Right renal pelvis (tissue), 4 donors: ENCODE results near the gene GUCY1B1. TPM values are rescaled to one million over a fixed set of nuclear protein-coding genes. Genes with fewer than 3 reads are reported as not detected.

Experiments used
- DNase-seq, 4 donors: peaks; one replicate each; pipeline ENCODE4 v3.0.0-alpha.2; 2013; ENCODE audit warnings: low read depth in 4 of 4, low spot score in 3 of 4, missing footprints in 1 of 4
- polyA plus RNA-seq, 4 donors: library from polyadenylated mRNA; unstranded; fragments of 120-200 nt; gene quantifications; one replicate each; pipeline ENCODE4 v1.2.1, GENCODE V29; 2013; ENCODE audit not compliant: insufficient read length in 4 of 4

GUCY1B1 gene
- polyA plus RNA-seq, 4 donors = 65.7 to 84.5 (median 78.4) TPM

DNA sequence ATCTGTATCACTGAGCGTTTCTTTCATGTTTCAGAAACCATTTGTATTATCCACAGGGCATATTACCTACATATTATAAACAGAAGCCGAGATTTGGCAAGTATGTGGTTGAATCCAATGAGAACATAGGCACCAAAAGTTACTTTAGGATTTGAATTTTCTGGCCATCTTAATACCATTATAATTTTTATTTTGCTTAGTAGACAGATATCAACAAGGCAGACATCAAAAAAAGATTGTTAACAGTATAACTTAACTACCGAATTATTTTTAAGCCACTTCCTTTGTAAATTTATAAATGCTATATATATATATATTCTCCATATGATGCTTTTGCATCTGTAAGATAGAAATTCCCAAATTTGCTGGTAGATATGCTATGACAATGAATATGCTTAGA is 2.2 kb downstream of the GUCY1B1 start:
- DNase-seq = no peak

GRCh38 chr4:155761916-155762315 is 3.1 kb downstream of the GUCY1B1 start:
- DNase-seq = no peak

DNA sequence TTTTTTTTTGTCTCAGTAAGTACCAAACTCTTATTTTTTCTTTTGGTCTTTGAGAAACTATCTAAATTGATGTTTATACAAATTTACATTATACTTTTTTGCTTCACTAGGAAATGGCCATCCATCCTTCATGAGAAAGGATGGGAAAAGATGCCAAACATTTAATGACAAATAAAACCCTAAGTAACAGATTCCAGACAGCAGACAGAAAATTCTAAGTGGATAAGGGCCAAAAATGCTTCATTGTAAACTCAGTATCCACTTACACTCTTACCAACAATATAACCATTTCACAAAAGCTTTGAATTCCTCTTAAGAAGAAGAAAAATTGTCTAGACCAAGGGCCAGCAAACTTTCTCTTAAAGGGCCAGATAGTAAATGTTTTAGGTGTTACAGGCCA is 3.5 kb downstream of the GUCY1B1 start:
- DNase-seq = no peak

DNA sequence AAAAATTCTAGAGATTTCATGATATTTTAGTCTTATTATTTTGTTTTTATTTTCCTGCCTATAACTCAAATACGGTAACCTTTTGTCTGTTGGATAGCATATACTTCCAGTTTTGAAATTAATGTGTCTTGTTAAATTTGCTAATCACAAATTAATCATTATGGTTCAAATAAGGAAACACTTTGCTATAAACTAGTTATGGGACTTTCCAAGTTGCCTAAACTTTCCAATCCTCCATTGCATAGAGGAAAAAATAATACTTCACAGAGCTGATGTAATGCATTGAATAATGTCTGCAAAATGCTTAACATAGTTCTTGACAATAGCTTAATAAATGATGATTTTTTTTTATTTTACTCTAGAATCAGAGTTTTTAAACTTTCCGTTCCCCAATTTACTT is 4.7 kb downstream of the GUCY1B1 start:
- DNase-seq = no peak

GRCh38 chr4:155765149-155765548 is 6.3 kb downstream of the GUCY1B1 start:
- DNase-seq = no peak

DNA sequence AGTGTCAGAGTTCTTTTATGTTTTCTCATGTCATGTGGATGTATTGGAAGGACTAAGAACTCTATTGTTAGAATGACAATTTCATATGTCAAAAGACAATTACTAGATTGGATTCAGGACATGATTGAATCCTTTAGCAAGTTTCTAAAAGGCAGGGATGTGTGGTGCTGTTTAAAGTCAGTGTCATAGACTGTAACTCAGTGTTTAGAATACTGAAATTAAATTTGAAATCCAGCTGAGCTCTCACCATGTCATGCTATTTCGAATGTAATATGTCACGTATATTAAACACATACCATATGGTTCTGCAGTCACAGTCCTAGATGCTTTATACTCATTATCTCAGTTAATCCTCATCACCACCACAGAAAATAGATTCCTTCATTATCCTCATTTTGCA is 7.8 kb downstream of the GUCY1B1 start:
- no peak for DNase-seq

- DNase-seq = no peak
Measured at GRCh38 chr4:155768370-155768769, 9.5 kb downstream of the GUCY1B1 start.

- no peak for DNase-seq
Measured at GRCh38 chr4:155769090-155769489, 10.3 kb downstream of the GUCY1B1 start.

DNA sequence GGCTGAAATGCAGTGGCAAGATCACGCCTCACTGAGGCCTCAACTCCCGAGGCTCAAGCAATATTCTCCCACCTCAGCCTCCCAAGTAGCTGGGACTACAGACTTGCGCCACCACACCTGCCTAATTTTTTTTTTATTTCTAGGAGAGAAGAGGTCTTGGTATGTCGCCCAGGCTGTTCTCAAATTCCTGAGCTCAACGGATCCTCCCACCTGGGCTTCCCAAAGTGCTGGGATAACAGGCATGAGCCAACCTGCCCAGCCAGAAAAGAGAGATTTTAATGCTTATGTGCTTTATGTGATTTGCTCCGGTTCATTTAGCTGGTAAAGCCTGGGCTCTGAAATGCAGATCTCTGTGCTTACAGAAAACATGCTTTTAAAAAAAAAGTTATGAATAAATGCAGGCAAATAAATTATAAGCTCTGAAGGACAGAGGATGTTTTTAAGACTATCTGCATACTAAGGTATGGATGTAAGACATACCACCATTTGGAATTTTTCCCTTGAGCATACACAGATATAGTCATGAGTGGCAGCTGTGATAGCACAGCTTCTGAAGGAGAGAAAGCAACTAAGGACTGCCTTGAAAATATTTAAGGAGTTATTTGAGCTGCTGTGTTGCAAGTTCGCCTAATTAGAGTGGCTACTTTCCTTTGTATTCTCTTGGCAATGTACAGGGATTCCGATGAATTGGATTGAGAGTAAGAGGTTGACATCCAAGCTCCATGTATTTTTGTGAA is 13.8 kb downstream of the GUCY1B1 start:
- DNase-seq = no peak

GRCh38 chr4:155773196-155773800 is 14.5 kb downstream of the GUCY1B1 start:
- no peak for DNase-seq

GRCh38 chr4:155774033-155774432 is 15.2 kb downstream of the GUCY1B1 start:
- DNase-seq = no peak

- DNase-seq = no peak
Measured at GRCh38 chr4:155777971-155778735, 19.3 kb downstream of the GUCY1B1 start.

DNA sequence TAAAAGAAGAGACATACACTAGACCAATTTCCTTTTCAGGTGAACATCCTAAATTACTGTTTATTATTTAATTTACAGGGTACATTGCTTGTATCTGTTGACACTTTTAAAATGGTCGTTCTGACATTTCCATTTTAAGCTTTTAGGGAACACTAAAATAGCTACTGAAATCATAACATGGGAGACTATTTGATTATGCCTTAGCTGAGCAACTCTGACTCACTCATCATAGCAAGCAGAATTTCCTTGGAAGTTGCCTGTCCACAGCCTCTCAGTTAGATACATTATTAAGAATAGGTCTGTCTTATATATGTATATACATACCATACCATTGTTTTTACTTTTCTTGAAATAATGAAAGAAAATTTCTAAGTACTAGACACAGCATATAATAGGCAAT is 22.0 kb downstream of the GUCY1B1 start:
- DNase-seq = no peak

GRCh38 chr4:155781249-155781831 is 22.5 kb downstream of the GUCY1B1 start:
- DNase-seq = no peak

DNA sequence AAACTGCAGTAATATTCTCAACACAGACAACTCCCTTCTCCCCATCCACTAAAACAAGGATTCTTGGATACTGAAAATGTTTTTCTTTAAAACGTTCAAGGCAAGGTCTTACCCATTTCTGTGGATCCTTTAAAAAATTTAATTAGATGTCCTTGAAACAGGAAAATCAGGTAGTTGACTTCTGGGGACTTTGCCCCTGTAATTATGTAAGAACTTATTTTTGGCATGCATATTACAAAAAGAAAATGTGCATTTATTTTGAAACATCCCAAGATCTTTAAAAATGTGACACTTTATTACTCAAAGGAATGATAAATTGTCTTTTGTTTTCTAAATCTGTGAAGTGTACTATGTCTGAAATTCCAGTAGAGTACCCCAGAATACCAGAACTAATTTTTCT is 25.8 kb downstream of the GUCY1B1 start:
- no peak for DNase-seq

- no peak for DNase-seq
Measured at GRCh38 chr4:155785828-155786227, 27.0 kb downstream of the GUCY1B1 start.

- DNase-seq = peak in 1 of 4 donors; percentile 39
Measured at GRCh38 chr4:155787113-155787710, 28.4 kb downstream of the GUCY1B1 start.

GRCh38 chr4:155789391-155789790 is 30.6 kb downstream of the GUCY1B1 start:
- no peak for DNase-seq

DNA sequence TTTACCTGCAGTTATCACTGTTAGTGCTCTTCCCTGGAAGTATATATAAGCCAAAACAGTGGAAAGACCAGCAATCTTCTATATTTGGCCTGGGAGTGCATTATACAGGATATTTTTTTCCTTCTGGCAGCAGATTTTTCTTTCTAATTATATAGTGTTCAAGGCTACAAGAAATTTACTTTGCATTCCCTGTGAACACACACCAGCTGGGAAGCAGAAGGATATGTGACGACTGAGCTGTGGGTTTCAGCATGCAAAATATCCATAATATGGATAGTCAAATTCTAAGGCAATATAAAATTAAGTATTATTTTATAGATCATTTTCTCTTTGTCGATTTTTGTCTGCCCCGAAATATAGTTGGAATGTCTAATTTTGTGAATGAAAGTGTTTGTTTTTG is 31.2 kb downstream of the GUCY1B1 start:
- DNase-seq = no peak

DNA sequence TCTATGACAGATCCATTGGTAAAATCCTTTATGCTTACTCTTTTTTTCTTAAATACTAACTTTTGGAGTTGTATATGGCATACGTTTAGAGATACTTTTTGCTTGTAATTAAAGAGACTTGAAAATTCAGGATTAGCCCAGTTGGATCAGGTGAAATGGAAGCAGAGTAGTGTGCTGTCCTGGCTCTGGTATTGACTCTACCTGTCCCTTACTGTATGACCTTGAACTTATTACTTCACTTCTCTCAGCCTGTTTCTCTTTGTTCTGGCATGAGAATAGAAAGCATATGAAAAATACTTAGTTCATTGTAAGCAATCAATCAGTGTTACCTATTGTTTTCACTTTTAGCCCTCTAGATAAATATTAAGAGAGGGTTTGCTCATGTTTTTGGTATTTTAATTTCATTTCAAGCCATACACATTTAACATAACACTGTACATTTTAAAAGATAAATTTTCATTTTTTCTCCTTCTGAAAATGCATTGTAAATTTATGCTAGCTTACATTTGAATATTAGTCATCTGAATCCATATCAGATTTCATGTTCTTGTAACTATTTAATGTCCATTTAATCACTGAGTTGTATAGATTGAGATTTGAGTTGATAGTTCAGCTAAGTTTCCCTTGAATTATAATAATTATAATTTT is 35.9 kb downstream of the GUCY1B1 start:
- no peak for DNase-seq
